ENCODE data around the gene TBC1D24.
"Not testable (repeated sequence)": the region's sequence is repeated elsewhere in the genome, so short reads cannot be mapped to it uniquely, and the experiment has no call there.

TBC1D24 gene

GRCh38 chr16:2532494-2533141 is 57.7 kb downstream of the TBC1D24 start:
- DNase-seq (ENCODE audit: low read depth): peak; percentile 18

GRCh38 chr16:2533142-2533755 is 58.3 kb downstream of the TBC1D24 start:
- not testable (repeated sequence) for DNase-seq (ENCODE audit: low read depth)

GRCh38 chr16:2533912-2534311 is 59.0 kb downstream of the TBC1D24 start:
- no peak for DNase-seq (ENCODE audit: low read depth)

GRCh38 chr16:2534335-2534734 is 59.4 kb downstream of the TBC1D24 start:
- DNase-seq (ENCODE audit: low read depth): not testable (repeated sequence)

- no peak for DNase-seq (ENCODE audit: low read depth)
Measured at GRCh38 chr16:2535625-2536013, 60.7 kb downstream of the TBC1D24 start.

GRCh38 chr16:2537451-2538379 is 62.8 kb downstream of the TBC1D24 start, which contains the start of gene PDPK1:
TSS of gene PDPK1 (plus strand) at chr16:2538021. CDS start at chr16:2538113, 92 bp downstream.
- DNase-seq (ENCODE audit: low read depth): peak; percentile 78

- not testable (repeated sequence) for DNase-seq (ENCODE audit: low read depth)
Measured at GRCh38 chr16:2539192-2539844, 64.4 kb downstream of the TBC1D24 start.

- DNase-seq (ENCODE audit: low read depth): not testable (repeated sequence)
Measured at GRCh38 chr16:2539845-2540458, 65.0 kb downstream of the TBC1D24 start.

- DNase-seq (ENCODE audit: low read depth): not testable (repeated sequence)
Measured at GRCh38 chr16:2540912-2541311, 66.0 kb downstream of the TBC1D24 start.

- DNase-seq (ENCODE audit: low read depth): not testable (repeated sequence)
Measured at GRCh38 chr16:2541409-2541808, 66.5 kb downstream of the TBC1D24 start.

GRCh38 chr16:2543771-2544170 is 68.8 kb downstream of the TBC1D24 start:
- not testable (repeated sequence) for DNase-seq (ENCODE audit: low read depth)

- not testable (repeated sequence) for DNase-seq (ENCODE audit: low read depth)
Measured at GRCh38 chr16:2550283-2550878, 75.5 kb downstream of the TBC1D24 start.

GRCh38 chr16:2551420-2551889 is 76.5 kb downstream of the TBC1D24 start:
- not testable (repeated sequence) for DNase-seq (ENCODE audit: low read depth)

GRCh38 chr16:2554709-2555425 is 79.9 kb downstream of the TBC1D24 start:
- not testable (repeated sequence) for DNase-seq (ENCODE audit: low read depth)

All from stimulated activated CD8-positive, alpha-beta memory T cell treated with anti-CD3 and anti-CD28 coated beads, Interleukin-15, amount 100 ng/mL, for 1 hour (primary cell).